K562 (cell line): ENCODE measurements around the gene CNNM2. TPM values are rescaled to one million over a fixed set of nuclear protein-coding genes. Genes with fewer than 3 reads are reported as not detected.

Experiments used
- ATAC-seq: fragments of 200-7000 bp; cut with Tn5 transposase; 3 replicates; pipeline ENCODE4 v1.9.1; 2020; ENCODE audit warnings: moderate library complexity
- BruUV-seq: library from RNA; stranded (reverse); fragments of 400-500 nt; replicated peaks from 2 replicates; lab custom pipeline; 2021; lab: Mats Ljungman, UMichigan
- CTCF ChIA-PET: fragments of 300-600 bp; formaldehyde crosslinking; extraction: SDS; loops from one replicate; lab custom pipeline; 2021; ENCODE audit warnings: low intra/inter-chr PET ratio; lab: Yijun Ruan, JAX
- POLR2A ChIA-PET: fragments of 300-600, 350-650 bp; sonication (Branson Sonifier 250); formaldehyde crosslinking; extraction: SDS; loops from one replicate; lab custom pipeline; 2021; ENCODE audit warnings: antibody characterized with exemption, inconsistent platforms; lab: Yijun Ruan, JAX
- DNase-seq, 4 experiments: peaks; one replicate each; pipeline versions ENCODE4 v3.0.0 to v3.0.0-alpha.2; 2011 to 2018; ENCODE audit warnings: low spot score in 3 of 4, mixed read lengths in 3 of 4; ENCODE audit errors: extremely low read depth in 1 of 4
- FAIRE-seq: peaks from 2 replicates; lab custom pipeline; 2011; peaks lifted over from hg19 to GRCh38; lab: Jason Lieb, UNC
- H2AFZ ChIP-seq: 2 replicates; pipeline ENCODE4 v1.6.0; 2011; ENCODE audit warnings: low read depth, low read length, control low read depth, inconsistent platforms
- H3K27ac ChIP-seq: fragments of 200-600 bp; 3 replicates; pipeline ENCODE4 v1.8.0; 2011; ENCODE audit warnings: low read depth, mild to moderate bottlenecking, control low read depth, inconsistent platforms, low read length, moderate library complexity, mixed read lengths; ENCODE audit errors: extremely low read depth
- H3K27me3 ChIP-seq, 2 experiments: fragments of 300-600 bp in 1 of 2; 2 replicates in 1 of 2; 3 replicates in 1 of 2; pipeline versions ENCODE4 v1.6.0 to v1.8.0; 2011; ENCODE audit warnings: inconsistent platforms in 2 of 2, low read length in 2 of 2, mild to moderate bottlenecking in 1 of 2, mixed read lengths in 1 of 2, moderate library complexity in 1 of 2; ENCODE audit not compliant: control insufficient read depth in 2 of 2, insufficient read depth in 2 of 2
- H3K36me3 ChIP-seq: fragments of 300-600 bp; 3 replicates; pipeline ENCODE4 v1.8.0; 2011; ENCODE audit warnings: mild to moderate bottlenecking, low read length, inconsistent platforms; ENCODE audit not compliant: control insufficient read depth, insufficient read depth
- H3K4me1 ChIP-seq, 2 experiments: fragments of 200-600 bp in 1 of 2; replicated peaks in 1 of 2; 2 replicates in 1 of 2; 3 replicates in 1 of 2; pipeline versions ENCODE4 v1.5.1 to v1.8.0; 2011; ENCODE audit warnings: inconsistent platforms in 2 of 2, low read length in 2 of 2, mild to moderate bottlenecking in 1 of 2, mixed read lengths in 1 of 2, moderate library complexity in 1 of 2; ENCODE audit not compliant: control insufficient read depth in 2 of 2, insufficient read depth in 2 of 2
- H3K4me2 ChIP-seq: 2 replicates; pipeline ENCODE4 v1.6.1; 2011; ENCODE audit warnings: low read length, control low read depth, inconsistent platforms, mixed read lengths; ENCODE audit not compliant: insufficient read depth
- H3K4me3 ChIP-seq: fragments of 200-600 bp; sonication (generic), shearing (Covaris generic); 2 replicates; pipeline ENCODE4 v1.5.1; 2016; ENCODE audit warnings: control low read depth, inconsistent platforms
- H3K79me2 ChIP-seq: fragments of 200-600 bp; 3 replicates; pipeline ENCODE4 v1.8.0; 2011; ENCODE audit warnings: low read length, inconsistent platforms; ENCODE audit not compliant: control insufficient read depth, insufficient read depth
- H3K9ac ChIP-seq, 2 experiments: 2 replicates each; pipeline versions ENCODE4 v1.6.0 to v1.6.1; 2011; ENCODE audit warnings: low read depth in 2 of 2, low read length in 2 of 2, control low read depth in 1 of 2, inconsistent platforms in 1 of 2, mild to moderate bottlenecking in 1 of 2, mixed read lengths in 1 of 2; ENCODE audit not compliant: insufficient read depth in 1 of 2
- H3K9me1 ChIP-seq: one replicate; pipeline ENCODE4 v1.6.0; 2011; ENCODE audit warnings: inconsistent platforms, mild to moderate bottlenecking, low read length, moderate library complexity; ENCODE audit not compliant: control insufficient read depth, insufficient read depth
- H3K9me3 ChIP-seq: replicated peaks from 2 replicates; pipeline ENCODE4 v1.5.1; 2011; ENCODE audit warnings: low read depth, low read length, inconsistent platforms; ENCODE audit not compliant: control insufficient read depth, insufficient read depth
- H4K20me1 ChIP-seq: replicated peaks from 2 replicates; pipeline ENCODE4 v1.6.1; 2011; ENCODE audit warnings: low read length, inconsistent platforms, mixed read lengths; ENCODE audit not compliant: control insufficient read depth, insufficient read depth
- CTCF ChIP-seq, 3 experiments: IDR thresholded peaks in 2 of 3; conservative IDR thresholded peaks in 1 of 3; 2 replicates each; pipeline ENCODE4 v1.5.1; 2011 to 2012; ENCODE audit warnings: low read length in 3 of 3, mild to moderate bottlenecking in 3 of 3, control low read depth in 2 of 3, improper control_type of control experiment in 1 of 3, inconsistent platforms in 1 of 3, low read depth in 1 of 3, mixed read lengths in 1 of 3, moderate library complexity in 1 of 3; ENCODE audit not compliant: insufficient read depth in 2 of 3
- NFE2L1 ChIP-seq: fragments of 450-650 bp; IDR thresholded peaks from 2 replicates; pipeline ENCODE4 v1.6.1; 2016; ENCODE audit warnings: missing genetic modification characterization, low read depth, mild to moderate bottlenecking, missing compliant biosample characterization, moderate library complexity, borderline replicate concordance
- STAG1 ChIP-seq: sonication (generic); formaldehyde crosslinking; IDR thresholded peaks from 2 replicates; pipeline ENCODE4 v1.5.0; 2020; ENCODE audit warnings: missing genetic modification reagents, borderline replicate concordance
- ZFPM2 ChIP-seq: fragments of 250-450 bp; sonication (Bioruptor Pico); IDR thresholded peaks from 2 replicates; pipeline ENCODE4 v1.5.1; 2022; ENCODE audit warnings: mild to moderate bottlenecking
- WGBS: fragments of 100-300 bp; shearing (Covaris generic); methylation state at CpG from one replicate; pipeline ENCODE4 v1.1.6; 2016; ENCODE audit warnings: low coverage, mixed read lengths; ENCODE audit not compliant: insufficient coverage; ENCODE audit errors: missing lambda C conversion rate; 5-methylcytosine and 5-hydroxymethylcytosine counted together
- in situ Hi-C: fragments of 300-500 bp; cut with MboI; formaldehyde crosslinking; loops from 4 replicates; pipeline ENCODE4 v1.15.0; 2018; ENCODE audit warnings: inconsistent platforms, mixed read lengths
- intact Hi-C: fragments of 100-400 bp; cut with micrococcal nuclease; formaldehyde crosslinking; loops from 2 replicates; pipeline ENCODE4 v1.14.2; 2022
- polyA plus RNA-seq, 8 experiments: library from polyadenylated mRNA; depleted of rRNA in 4 of 8; stranded (reverse) in 5 of 8; unstranded in 3 of 8; fragments of >200 nt; fragmentation: Nextera tagmentation in 2 of 8; fragmentation: Illumina TruSeq in 1 of 8; extraction: Ambion mirVana in 2 of 8; extraction: Trizol in 1 of 8; gene quantifications; 2 replicates each; pipeline versions ENCODE4 v1.2.1 to v1.2.3, GENCODE V29; 2011 to 2014; ENCODE audit warnings: inconsistent platforms in 1 of 8, missing spikeins in 1 of 8
- total RNA-seq, 7 experiments: library from RNA; depleted of rRNA in 6 of 7; stranded (reverse); fragments of >200 nt in 6 of 7; fragmentation: Illumina TruSeq in 2 of 7; extraction: Trizol in 2 of 7; gene quantifications; 2 replicates each; pipeline versions ENCODE4 v1.2.1 to v1.2.3, GENCODE V29; 2011 to 2021; ENCODE audit warnings: low replicate concordance in 1 of 7
- TF ChIP-seq, protein P1 (sequence below): conservative IDR thresholded peaks from 2 replicates; pipeline ENCODE4 v1.6.1; 2011; ENCODE audit warnings: low read depth, mild to moderate bottlenecking, low read length; ENCODE audit not compliant: control insufficient read depth
- TF ChIP-seq, protein P2 (sequence below), 2 experiments: fragments of 450-650 bp; formaldehyde crosslinking in 1 of 2; IDR thresholded peaks; 2 replicates each; pipeline versions ENCODE4 v1.4.0 to v1.6.1; 2014 to 2020; ENCODE audit warnings: mild to moderate bottlenecking in 2 of 2, borderline replicate concordance in 1 of 2, low read depth in 1 of 2

The CNNM2 gene
- total and polyA plus RNA-seq, 9 of the 15 experiments (the other 6 are each of a cell fraction or from before 2014, with no cell fraction given) = 0.21 to 5.0 (median 1.3) TPM

- TF ChIP-seq NFE2L1 (tag) = no peak
- TF ChIP-seq, all 486 proteins: peak for 0
These were observed 149.4 kb downstream of the CNNM2 start (continued) for GRCh38 chr10:103067484-103067883.

DNA sequence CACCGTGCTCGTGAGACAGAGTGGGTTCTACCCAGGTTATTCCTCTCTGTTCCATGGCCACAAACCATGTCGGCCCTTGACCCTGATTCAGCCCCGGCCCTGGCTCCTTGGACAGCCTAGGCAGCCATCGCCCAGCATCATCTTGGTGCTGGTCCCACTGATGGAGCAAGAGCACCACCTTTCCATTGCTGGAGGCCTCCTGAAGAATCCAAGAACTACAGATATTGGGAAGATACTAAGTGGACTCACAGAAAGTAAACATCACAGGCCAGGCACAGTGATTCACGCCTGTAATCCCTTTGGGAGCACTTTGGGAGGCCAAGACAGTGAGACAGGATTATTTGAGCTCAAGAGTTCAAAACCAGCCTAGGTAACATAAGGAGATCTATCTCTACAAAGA lies 149.9 kb downstream of the CNNM2 start:
- no TSS peak for BruUV-seq
- intact Hi-C loops = loop anchor here (5.0 kb wide), 1 partner anchor 341 kb away; no protein-coding TSS in a partner anchor
- Histone ChIP-seq H3K27ac (no peak overlapping the region), H3K79me2 (no peaks in the 10 kb centered on the region), H3K4me2 (no peak overlapping the region), H4K20me1 (0 out of 2 replicates have a peak, but pooled peaks cover 4% of the 10 kb centered on the region), H2AFZ (no peak overlapping the region), H3K4me1 (no peaks in the 10 kb centered on the region), H3K9ac (no peak overlapping the region), H3K4me3 (no peak overlapping the region), H3K9me1 (no peaks in the 10 kb centered on the region), H3K9me3 (no peaks in the 10 kb centered on the region), H3K36me3 (no peaks in the 10 kb centered on the region), H3K27me3 (no peaks in the 10 kb centered on the region)
- POLR2A ChIA-PET = interaction anchor here (0.6 to 0.7 kb wide), 2 partner anchors 56 to 141 kb away, joined by 3 to 4 read pairs; no protein-coding TSS in a partner anchor
- 72% methylated on average over 6 of the region's 6 CpGs for WGBS
- DNase-seq (peak in 1 of 4 experiments; percentile 14), FAIRE-seq (no peak), ATAC-seq (no peak)
- CTCF ChIA-PET = interaction anchor here (2.3 to 4.2 kb wide), 3 partner anchors 151 to 339 kb away, joined by 11 to 61 read pairs (median 13); partner anchors contain the start of gene CNNM2
- in situ Hi-C loops = loop anchor here (5.0 kb wide), 1 partner anchor 341 kb away; no protein-coding TSS in a partner anchor
- TF ChIP-seq STAG1 (CRISPR knock-in tag) (peak; percentile 28; the same call in 1 of the 2 replicates), ZFPM2 (CRISPR knock-in tag) (no peak), CTCF (IDR thresholded peaks at IDR 0.05 in 2 of 3, conservative IDR thresholded peaks at IDR 0.05 in 1 of 3; ENCODE audit: insufficient read depth in 2 of 3, low read depth in 1 of 3, low read length in 3 of 3) (peak in 2 of 3 experiments; percentile 6 to 32; a peak in 2 of 6 replicates)
- TF ChIP-seq, protein P1, sequence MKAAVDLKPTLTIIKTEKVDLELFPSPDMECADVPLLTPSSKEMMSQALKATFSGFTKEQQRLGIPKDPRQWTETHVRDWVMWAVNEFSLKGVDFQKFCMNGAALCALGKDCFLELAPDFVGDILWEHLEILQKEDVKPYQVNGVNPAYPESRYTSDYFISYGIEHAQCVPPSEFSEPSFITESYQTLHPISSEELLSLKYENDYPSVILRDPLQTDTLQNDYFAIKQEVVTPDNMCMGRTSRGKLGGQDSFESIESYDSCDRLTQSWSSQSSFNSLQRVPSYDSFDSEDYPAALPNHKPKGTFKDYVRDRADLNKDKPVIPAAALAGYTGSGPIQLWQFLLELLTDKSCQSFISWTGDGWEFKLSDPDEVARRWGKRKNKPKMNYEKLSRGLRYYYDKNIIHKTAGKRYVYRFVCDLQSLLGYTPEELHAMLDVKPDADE = no peak
- TF ChIP-seq, protein P2, sequence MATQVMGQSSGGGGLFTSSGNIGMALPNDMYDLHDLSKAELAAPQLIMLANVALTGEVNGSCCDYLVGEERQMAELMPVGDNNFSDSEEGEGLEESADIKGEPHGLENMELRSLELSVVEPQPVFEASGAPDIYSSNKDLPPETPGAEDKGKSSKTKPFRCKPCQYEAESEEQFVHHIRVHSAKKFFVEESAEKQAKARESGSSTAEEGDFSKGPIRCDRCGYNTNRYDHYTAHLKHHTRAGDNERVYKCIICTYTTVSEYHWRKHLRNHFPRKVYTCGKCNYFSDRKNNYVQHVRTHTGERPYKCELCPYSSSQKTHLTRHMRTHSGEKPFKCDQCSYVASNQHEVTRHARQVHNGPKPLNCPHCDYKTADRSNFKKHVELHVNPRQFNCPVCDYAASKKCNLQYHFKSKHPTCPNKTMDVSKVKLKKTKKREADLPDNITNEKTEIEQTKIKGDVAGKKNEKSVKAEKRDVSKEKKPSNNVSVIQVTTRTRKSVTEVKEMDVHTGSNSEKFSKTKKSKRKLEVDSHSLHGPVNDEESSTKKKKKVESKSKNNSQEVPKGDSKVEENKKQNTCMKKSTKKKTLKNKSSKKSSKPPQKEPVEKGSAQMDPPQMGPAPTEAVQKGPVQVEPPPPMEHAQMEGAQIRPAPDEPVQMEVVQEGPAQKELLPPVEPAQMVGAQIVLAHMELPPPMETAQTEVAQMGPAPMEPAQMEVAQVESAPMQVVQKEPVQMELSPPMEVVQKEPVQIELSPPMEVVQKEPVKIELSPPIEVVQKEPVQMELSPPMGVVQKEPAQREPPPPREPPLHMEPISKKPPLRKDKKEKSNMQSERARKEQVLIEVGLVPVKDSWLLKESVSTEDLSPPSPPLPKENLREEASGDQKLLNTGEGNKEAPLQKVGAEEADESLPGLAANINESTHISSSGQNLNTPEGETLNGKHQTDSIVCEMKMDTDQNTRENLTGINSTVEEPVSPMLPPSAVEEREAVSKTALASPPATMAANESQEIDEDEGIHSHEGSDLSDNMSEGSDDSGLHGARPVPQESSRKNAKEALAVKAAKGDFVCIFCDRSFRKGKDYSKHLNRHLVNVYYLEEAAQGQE (IDR thresholded peaks at IDR 0.05; ENCODE audit: borderline replicate concordance) = peak; percentile 51; the same call in 1 of the 2 replicates
- TF ChIP-seq, protein P2 (CRISPR knock-in tag; IDR thresholded peaks at IDR 0.05; ENCODE audit: low read depth) = no peak
